Measurements from ENCODE around the gene POLR3H.
"Not testable (repeated sequence)": the region's sequence is repeated elsewhere in the genome, so short reads cannot be mapped to it uniquely, and the experiment has no call there.

The POLR3H gene

DNA sequence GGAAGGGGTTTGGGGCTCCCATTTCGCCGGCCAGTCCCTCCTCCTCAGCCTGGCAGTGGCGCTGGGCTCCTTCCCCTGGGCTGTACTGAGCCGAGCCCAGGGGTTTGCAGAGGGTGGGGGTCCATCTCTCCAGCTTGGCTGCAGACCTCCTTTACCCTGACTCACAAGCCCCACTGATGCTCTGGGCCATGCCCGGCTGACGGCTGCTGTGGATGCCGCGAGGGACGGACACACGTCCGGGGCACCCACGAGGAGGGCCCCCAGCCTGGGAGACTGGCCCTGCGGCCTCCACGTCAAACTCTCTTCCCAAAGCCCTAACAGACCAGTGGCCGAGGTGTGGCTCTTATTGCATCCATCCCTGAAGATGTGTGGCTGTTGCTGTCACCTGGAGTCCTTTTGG lies 31.3 kb upstream of the POLR3H start:
- Histone ChIP-seq H3K36me3 (replicated peaks; ENCODE audit: insufficient read depth, low read length) (no peaks in the 10 kb centered on the region), H3F3A (ENCODE audit: insufficient read depth, low read length) (no peaks in the 10 kb centered on the region), H3K4me2 (ENCODE audit: low read depth, low read length) (no peak overlapping the region), H3K4me1 (ENCODE audit: low read length) (no peaks in the 10 kb centered on the region), H3K27me3 (replicated peaks; ENCODE audit: insufficient read depth, low read length) (no peaks in the 10 kb centered on the region), H2AFZ (ENCODE audit: low read length) (no peak overlapping the region), H3K27ac (ENCODE audit: low read length) (no peak overlapping the region), H3K79me2 (ENCODE audit: low read length) (no peaks in the 10 kb centered on the region), H4K20me1 (ENCODE audit: insufficient read depth, low read length) (no peaks in the 10 kb centered on the region), H3K4me3 (ENCODE audit: low read length) (no peak overlapping the region), H3K9me2 (replicated peaks; ENCODE audit: insufficient read depth, low read length) (no peaks in the 10 kb centered on the region), H3K9me3 (replicated peaks; ENCODE audit: insufficient read depth, low read length) (no peaks in the 10 kb centered on the region), H3K9ac (ENCODE audit: low read length) (no peak overlapping the region)
- no peak for DNase-seq
- TF ChIP-seq EZH2phosphoT487 (IDR thresholded peaks at IDR 0.05; ENCODE audit: low read length), result no peak
- TF ChIP-seq, protein P1, sequence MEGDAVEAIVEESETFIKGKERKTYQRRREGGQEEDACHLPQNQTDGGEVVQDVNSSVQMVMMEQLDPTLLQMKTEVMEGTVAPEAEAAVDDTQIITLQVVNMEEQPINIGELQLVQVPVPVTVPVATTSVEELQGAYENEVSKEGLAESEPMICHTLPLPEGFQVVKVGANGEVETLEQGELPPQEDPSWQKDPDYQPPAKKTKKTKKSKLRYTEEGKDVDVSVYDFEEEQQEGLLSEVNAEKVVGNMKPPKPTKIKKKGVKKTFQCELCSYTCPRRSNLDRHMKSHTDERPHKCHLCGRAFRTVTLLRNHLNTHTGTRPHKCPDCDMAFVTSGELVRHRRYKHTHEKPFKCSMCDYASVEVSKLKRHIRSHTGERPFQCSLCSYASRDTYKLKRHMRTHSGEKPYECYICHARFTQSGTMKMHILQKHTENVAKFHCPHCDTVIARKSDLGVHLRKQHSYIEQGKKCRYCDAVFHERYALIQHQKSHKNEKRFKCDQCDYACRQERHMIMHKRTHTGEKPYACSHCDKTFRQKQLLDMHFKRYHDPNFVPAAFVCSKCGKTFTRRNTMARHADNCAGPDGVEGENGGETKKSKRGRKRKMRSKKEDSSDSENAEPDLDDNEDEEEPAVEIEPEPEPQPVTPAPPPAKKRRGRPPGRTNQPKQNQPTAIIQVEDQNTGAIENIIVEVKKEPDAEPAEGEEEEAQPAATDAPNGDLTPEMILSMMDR (IDR thresholded peaks at IDR 0.05; ENCODE audit: low read length), result no peak
- no peak for TF ChIP-seq EZH2 (optimal IDR thresholded peaks at IDR 0.05; ENCODE audit: low read depth, low read length)

- H3K9ac ChIP-seq (ENCODE audit: low read length), result no peak overlapping the region
- no peak overlapping the region for H3K27ac ChIP-seq (ENCODE audit: low read length)
These were observed 30.6 kb upstream of the POLR3H start for GRCh38 chr22:41574847-41575381.

DNA sequence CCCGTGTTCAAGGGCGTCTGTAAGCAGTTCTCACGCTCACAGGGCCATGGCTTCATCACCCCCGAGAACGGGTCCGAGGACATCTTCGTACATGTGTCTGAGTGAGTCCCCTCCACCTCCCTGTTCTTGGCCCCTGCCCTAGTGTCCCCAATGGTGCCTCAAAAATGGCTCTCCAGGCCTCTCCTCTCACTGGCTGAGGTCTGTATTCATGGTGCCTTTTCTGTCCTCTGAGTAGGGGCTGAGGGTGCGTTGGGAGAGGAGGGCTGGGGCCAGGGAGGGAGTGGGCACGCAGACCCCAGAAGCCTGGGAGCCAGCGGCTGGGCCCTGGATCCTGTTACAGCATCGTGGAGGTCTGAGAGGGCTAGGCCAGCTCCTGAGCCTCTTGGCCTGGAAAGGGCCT lies 29.4 kb upstream of the POLR3H start:
- no peaks in the 10 kb centered on the region for H4K20me1 ChIP-seq (ENCODE audit: insufficient read depth, low read length)
- TF ChIP-seq, protein P1 (IDR thresholded peaks at IDR 0.05; ENCODE audit: low read length), result no peak
- no peak for TF ChIP-seq EZH2 (optimal IDR thresholded peaks at IDR 0.05; ENCODE audit: low read depth, low read length)

More at GRCh38 chr22:41574847-41575381, 30.6 kb upstream of the POLR3H start:
- Histone ChIP-seq H3K4me2 (ENCODE audit: low read depth, low read length) (no peak overlapping the region), H2AFZ (ENCODE audit: low read length) (no peak overlapping the region), H3K4me1 (ENCODE audit: low read length) (no peaks in the 10 kb centered on the region), H3K4me3 (ENCODE audit: low read length) (no peak overlapping the region), H3K79me2 (ENCODE audit: low read length) (no peaks in the 10 kb centered on the region), H3K9me2 (replicated peaks; ENCODE audit: insufficient read depth, low read length) (no peaks in the 10 kb centered on the region), H3F3A (ENCODE audit: insufficient read depth, low read length) (no peaks in the 10 kb centered on the region), H4K20me1 (ENCODE audit: insufficient read depth, low read length) (no peaks in the 10 kb centered on the region), H3K9me3 (replicated peaks; ENCODE audit: insufficient read depth, low read length) (no peaks in the 10 kb centered on the region), H3K36me3 (replicated peaks; ENCODE audit: insufficient read depth, low read length) (no peaks in the 10 kb centered on the region), H3K27me3 (replicated peaks; ENCODE audit: insufficient read depth, low read length) (no peaks in the 10 kb centered on the region)
- no peak for DNase-seq
- TF ChIP-seq, protein P1 (IDR thresholded peaks at IDR 0.05; ENCODE audit: low read length), result no peak
- no peak for TF ChIP-seq EZH2phosphoT487 (IDR thresholded peaks at IDR 0.05; ENCODE audit: low read length)
- TF ChIP-seq EZH2 (optimal IDR thresholded peaks at IDR 0.05; ENCODE audit: low read depth, low read length), result no peak

DNA sequence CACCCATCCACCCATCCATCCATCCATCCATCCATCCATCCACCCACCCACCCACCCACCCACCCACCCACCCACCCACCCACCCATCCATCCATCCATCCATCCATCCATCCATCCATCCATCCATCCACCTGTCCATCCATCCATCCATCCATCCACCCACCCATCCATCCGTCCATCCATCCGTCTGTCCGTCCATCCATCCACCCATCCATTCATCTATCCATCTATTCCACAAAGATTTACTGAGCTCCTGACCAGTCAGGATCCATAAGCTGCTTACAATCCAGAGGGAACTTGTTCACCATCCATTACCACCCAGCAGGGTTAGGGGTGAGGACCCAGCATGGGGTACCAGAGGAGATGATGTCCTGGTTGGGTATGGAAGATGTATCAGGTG lies 28.0 kb upstream of the POLR3H start:
- not testable (repeated sequence) for DNase-seq; H3K9ac ChIP-seq (ENCODE audit: low read length); H3K4me2 ChIP-seq (ENCODE audit: low read depth, low read length); H3K9me3 ChIP-seq (replicated peaks; ENCODE audit: insufficient read depth, low read length); H3F3A ChIP-seq (ENCODE audit: insufficient read depth, low read length); H3K27me3 ChIP-seq (replicated peaks; ENCODE audit: insufficient read depth, low read length); H3K4me1 ChIP-seq (ENCODE audit: low read length); H3K79me2 ChIP-seq (ENCODE audit: low read length); H2AFZ ChIP-seq (ENCODE audit: low read length); H4K20me1 ChIP-seq (ENCODE audit: insufficient read depth, low read length); H3K4me3 ChIP-seq (ENCODE audit: low read length); H3K9me2 ChIP-seq (replicated peaks; ENCODE audit: insufficient read depth, low read length); H3K27ac ChIP-seq (ENCODE audit: low read length); H3K36me3 ChIP-seq (replicated peaks; ENCODE audit: insufficient read depth, low read length)

More for the DNA sequence above, 29.4 kb upstream of the POLR3H start:
- DNase-seq, result no peak
- Histone ChIP-seq H3K27ac (ENCODE audit: low read length) (no peak overlapping the region), H3K4me1 (ENCODE audit: low read length) (no peaks in the 10 kb centered on the region), H3F3A (ENCODE audit: insufficient read depth, low read length) (no peaks in the 10 kb centered on the region), H3K27me3 (replicated peaks; ENCODE audit: insufficient read depth, low read length) (no peaks in the 10 kb centered on the region), H3K9me3 (replicated peaks; ENCODE audit: insufficient read depth, low read length) (no peaks in the 10 kb centered on the region), H3K9me2 (replicated peaks; ENCODE audit: insufficient read depth, low read length) (no peaks in the 10 kb centered on the region), H2AFZ (ENCODE audit: low read length) (no peak overlapping the region), H3K4me3 (ENCODE audit: low read length) (no peak overlapping the region), H3K9ac (ENCODE audit: low read length) (no peak overlapping the region), H3K79me2 (ENCODE audit: low read length) (no peaks in the 10 kb centered on the region), H3K4me2 (ENCODE audit: low read depth, low read length) (no peak overlapping the region), H3K36me3 (replicated peaks; ENCODE audit: insufficient read depth, low read length) (no peaks in the 10 kb centered on the region)
